Ovary (tissue), 10 donors: ENCODE results near the gene IQGAP1. TPM values are rescaled to one million over a fixed set of nuclear protein-coding genes. Genes with fewer than 3 reads are reported as not detected.

Experiments
- DNase-seq, 5 donors: peaks; one replicate each; pipeline ENCODE4 v3.0.0-alpha.2; 2019 to 2020
- H3K27ac ChIP-seq, 2 donors: fragments of 200-600 bp; one replicate each; pipeline versions ENCODE4 v1.5.1 to v1.8.0; 2019 to 2022
- H3K27me3 ChIP-seq: fragments of 200-600 bp; one replicate; pipeline ENCODE4 v1.8.0; 2022
- H3K36me3 ChIP-seq: fragments of 200-600 bp; sonication (generic); one replicate; pipeline ENCODE4 v1.5.1; 2019
- H3K4me1 ChIP-seq: one replicate; pipeline ENCODE4 v1.8.1; 2013; ENCODE audit warnings: mild to moderate bottlenecking, moderate library complexity; ENCODE audit not compliant: insufficient read depth
- H3K4me3 ChIP-seq: fragments of 200-600 bp; sonication (generic); one replicate; pipeline ENCODE4 v1.5.1; 2017
- H3K9me3 ChIP-seq, 2 donors: fragments of 200-600 bp in 1 of 2; sonication (generic) in 1 of 2; one replicate each; pipeline versions ENCODE4 v1.5.1 to v1.8.1; 2013 to 2019; ENCODE audit warnings: mild to moderate bottlenecking in 1 of 2, moderate library complexity in 1 of 2
- EP300 ChIP-seq: sonication (generic); formaldehyde crosslinking; IDR thresholded peaks from one replicate; pipeline ENCODE4 v1.6.1; 2017; ENCODE audit warnings: antibody characterized with exemption
- POLR2A ChIP-seq: fragments of 450-650 bp; IDR thresholded peaks from one replicate; pipeline ENCODE4 v1.6.1; 2017; ENCODE audit warnings: antibody characterized with exemption, mild to moderate bottlenecking, moderate library complexity
- WGBS, 3 donors: extraction: QIAGEN DNeasy Blood & Tissue Kit in 1 of 3; methylation state at CpG; one replicate each; pipeline versions ENCODE4 v1.1.5 to v1.1.7; 2013 to 2017; 5-methylcytosine and 5-hydroxymethylcytosine counted together
- intact Hi-C, 4 donors: fragments of 100-400 bp; cut with DNase I; formaldehyde crosslinking; loops; one replicate each; pipeline versions ENCODE4 v1.11.0 to v1.15.1; 2022 to 2023
- long read RNA-seq, 3 donors: library from polyadenylated mRNA in 2 of 3; unstranded in 2 of 3; transcript quantifications; one replicate each; pipeline ENCODE4 v2.0.0 and lab custom pipeline, GENCODE V29; 2021 to 2026
- polyA plus RNA-seq, 2 donors: library from polyadenylated mRNA; stranded (reverse); fragments of 200-250 nt in 1 of 2; fragments of 350-450 nt in 1 of 2; fragmentation: Illumina TruSeq in 1 of 2; extraction: RNeasy Lipid Tissue Mini Kit (QIAGEN cat#74804) in 1 of 2; gene quantifications; one replicate each; pipeline ENCODE4 v1.2.3, GENCODE V29; 2013 to 2014
- total RNA-seq, 7 donors: library from RNA; depleted of rRNA in 2 of 7; stranded (reverse); fragments of >200 nt in 2 of 7; fragmentation: NEBNext Ultra II Directional in 3 of 7; extraction: Animal tissue kit (Norgen Biotek cat#: 25700) in 3 of 7; gene quantifications; one replicate each; pipeline versions ENCODE4 v1.1.0 to v1.2.4, GENCODE V29; 2016 to 2023
- TF ChIP-seq, protein P1 (sequence below), 3 donors: fragments of 450-650 bp in 2 of 3; fragments of 200-600 bp in 1 of 3; IDR thresholded peaks; one replicate each; pipeline versions ENCODE4 v1.5.1 to v1.8.0; 2016 to 2022; ENCODE audit warnings: antibody characterized with exemption in 3 of 3, mild to moderate bottlenecking in 1 of 3
- donor health status: DM: no; HTN: no; CAD: no; lungs with moderate emphysema.
- donor health status: DM: no; HTN: no; CAD: no.
- donor health status: Bipolar disorder and iron deficiency.
- donor health status: DM: yes; HTN: yes; CAD: no.
- donor health status: DM: no; HTN: no; CAD: no.
- donor health status: DM: yes; HTN: yes; CAD: no.

The IQGAP1 gene, protein sequence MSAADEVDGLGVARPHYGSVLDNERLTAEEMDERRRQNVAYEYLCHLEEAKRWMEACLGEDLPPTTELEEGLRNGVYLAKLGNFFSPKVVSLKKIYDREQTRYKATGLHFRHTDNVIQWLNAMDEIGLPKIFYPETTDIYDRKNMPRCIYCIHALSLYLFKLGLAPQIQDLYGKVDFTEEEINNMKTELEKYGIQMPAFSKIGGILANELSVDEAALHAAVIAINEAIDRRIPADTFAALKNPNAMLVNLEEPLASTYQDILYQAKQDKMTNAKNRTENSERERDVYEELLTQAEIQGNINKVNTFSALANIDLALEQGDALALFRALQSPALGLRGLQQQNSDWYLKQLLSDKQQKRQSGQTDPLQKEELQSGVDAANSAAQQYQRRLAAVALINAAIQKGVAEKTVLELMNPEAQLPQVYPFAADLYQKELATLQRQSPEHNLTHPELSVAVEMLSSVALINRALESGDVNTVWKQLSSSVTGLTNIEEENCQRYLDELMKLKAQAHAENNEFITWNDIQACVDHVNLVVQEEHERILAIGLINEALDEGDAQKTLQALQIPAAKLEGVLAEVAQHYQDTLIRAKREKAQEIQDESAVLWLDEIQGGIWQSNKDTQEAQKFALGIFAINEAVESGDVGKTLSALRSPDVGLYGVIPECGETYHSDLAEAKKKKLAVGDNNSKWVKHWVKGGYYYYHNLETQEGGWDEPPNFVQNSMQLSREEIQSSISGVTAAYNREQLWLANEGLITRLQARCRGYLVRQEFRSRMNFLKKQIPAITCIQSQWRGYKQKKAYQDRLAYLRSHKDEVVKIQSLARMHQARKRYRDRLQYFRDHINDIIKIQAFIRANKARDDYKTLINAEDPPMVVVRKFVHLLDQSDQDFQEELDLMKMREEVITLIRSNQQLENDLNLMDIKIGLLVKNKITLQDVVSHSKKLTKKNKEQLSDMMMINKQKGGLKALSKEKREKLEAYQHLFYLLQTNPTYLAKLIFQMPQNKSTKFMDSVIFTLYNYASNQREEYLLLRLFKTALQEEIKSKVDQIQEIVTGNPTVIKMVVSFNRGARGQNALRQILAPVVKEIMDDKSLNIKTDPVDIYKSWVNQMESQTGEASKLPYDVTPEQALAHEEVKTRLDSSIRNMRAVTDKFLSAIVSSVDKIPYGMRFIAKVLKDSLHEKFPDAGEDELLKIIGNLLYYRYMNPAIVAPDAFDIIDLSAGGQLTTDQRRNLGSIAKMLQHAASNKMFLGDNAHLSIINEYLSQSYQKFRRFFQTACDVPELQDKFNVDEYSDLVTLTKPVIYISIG (N-terminal part only)
- 100 to 1,000 TPM in 4 of 7 donors, 10 to 100 TPM in 3; 96.7 to 172 (median 108) TPM for total RNA-seq
- polyA plus RNA-seq, result 100 to 1,000 TPM in 1 of 2 donors, 10 to 100 TPM in 1; 68.1 to 173 TPM
- long read RNA-seq, donor 1, partial matches to known transcripts, result 231 of 244 reads
- long read RNA-seq, donor 1, other reads (novel, unspliced or antisense), result 12 of 244 reads
- long read RNA-seq, donor 2, full-length matches to known transcripts, result 8 of 24 reads
- long read RNA-seq, donor 2, partial matches to known transcripts, result 16 of 24 reads
- long read RNA-seq, donor 2, other reads (novel, unspliced or antisense), result 0 of 24 reads
- long read RNA-seq, donor 3, full-length matches to known transcripts, result 99 of 137 reads
- long read RNA-seq, donor 3, partial matches to known transcripts, result 29 of 137 reads
- long read RNA-seq, donor 3, other reads (novel, unspliced or antisense), result 9 of 137 reads

DNA sequence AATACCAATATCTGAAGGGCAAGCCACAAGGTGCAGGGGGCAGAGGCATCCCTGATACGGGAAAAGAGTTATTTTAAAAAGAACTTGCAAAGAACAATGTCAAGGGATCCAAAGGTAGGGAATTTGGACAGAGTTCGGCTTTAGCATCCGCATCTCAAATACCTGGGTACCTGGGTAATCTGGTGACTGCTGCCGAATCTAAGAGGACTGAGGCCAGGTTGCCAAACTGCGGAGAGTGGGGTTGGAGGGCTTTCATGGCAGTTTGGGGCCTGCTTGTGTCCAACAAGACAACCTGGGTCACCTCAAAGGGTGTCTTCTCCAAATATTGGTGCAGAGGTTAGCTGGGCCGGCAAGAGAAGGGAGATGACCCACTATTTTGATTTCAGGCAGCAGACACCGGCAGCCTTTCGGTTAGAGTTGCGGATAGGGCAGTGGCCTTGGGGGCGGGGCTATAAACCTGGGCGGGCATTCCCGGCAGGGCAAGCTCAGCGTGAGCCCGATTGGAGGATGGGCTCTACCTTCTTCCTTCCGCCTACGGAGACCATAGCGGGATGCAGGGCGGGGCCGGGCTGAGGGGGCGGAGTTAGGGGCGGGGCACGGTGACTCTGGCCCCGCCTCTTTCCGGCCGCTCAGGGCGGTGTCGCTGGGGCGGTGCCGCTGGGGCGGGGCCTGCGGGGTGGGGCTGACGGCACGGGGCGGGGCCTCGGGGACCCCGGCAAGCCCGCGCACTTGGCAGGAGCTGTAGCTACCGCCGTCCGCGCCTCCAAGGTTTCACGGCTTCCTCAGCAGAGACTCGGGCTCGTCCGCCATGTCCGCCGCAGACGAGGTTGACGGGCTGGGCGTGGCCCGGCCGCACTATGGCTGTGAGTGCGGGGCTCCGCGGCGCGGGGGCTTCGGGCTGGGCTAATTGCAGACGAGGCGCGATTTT, at the start of gene IQGAP1:
Gene IQGAP1 (plus strand): TSS at position 709 of the 928 bp plus-strand sequence. CDS start 100 bp downstream, at position 809.
- Histone ChIP-seq H3K9me3 (no peaks in the 10 kb centered on the region), H3K27me3 (no peaks in the 10 kb centered on the region), H3K4me1 (peaks cover 7% of the 10 kb centered on the region), H3K27ac (peak within 1 kb of the TSS; percentile 82 to 90), H3K4me3 (peak within 1 kb of the TSS; percentile 81), H3K36me3 (no peaks in the 10 kb centered on the region)
- TF ChIP-seq POLR2A (peak; percentile 85), EP300 (no peak)
- TF ChIP-seq, protein P1, sequence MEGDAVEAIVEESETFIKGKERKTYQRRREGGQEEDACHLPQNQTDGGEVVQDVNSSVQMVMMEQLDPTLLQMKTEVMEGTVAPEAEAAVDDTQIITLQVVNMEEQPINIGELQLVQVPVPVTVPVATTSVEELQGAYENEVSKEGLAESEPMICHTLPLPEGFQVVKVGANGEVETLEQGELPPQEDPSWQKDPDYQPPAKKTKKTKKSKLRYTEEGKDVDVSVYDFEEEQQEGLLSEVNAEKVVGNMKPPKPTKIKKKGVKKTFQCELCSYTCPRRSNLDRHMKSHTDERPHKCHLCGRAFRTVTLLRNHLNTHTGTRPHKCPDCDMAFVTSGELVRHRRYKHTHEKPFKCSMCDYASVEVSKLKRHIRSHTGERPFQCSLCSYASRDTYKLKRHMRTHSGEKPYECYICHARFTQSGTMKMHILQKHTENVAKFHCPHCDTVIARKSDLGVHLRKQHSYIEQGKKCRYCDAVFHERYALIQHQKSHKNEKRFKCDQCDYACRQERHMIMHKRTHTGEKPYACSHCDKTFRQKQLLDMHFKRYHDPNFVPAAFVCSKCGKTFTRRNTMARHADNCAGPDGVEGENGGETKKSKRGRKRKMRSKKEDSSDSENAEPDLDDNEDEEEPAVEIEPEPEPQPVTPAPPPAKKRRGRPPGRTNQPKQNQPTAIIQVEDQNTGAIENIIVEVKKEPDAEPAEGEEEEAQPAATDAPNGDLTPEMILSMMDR (IDR thresholded peaks at IDR 0.05), result peak in 1 of 3 donors; percentile 12
- DNase-seq, result peak; percentile 98 to 99 (median 98)
- intact Hi-C loops, result no loop called here
- WGBS, 3 donors, result 5 to 14% (median 7%) methylated on average over 23 to 62 of the region's 62 CpGs

DNA sequence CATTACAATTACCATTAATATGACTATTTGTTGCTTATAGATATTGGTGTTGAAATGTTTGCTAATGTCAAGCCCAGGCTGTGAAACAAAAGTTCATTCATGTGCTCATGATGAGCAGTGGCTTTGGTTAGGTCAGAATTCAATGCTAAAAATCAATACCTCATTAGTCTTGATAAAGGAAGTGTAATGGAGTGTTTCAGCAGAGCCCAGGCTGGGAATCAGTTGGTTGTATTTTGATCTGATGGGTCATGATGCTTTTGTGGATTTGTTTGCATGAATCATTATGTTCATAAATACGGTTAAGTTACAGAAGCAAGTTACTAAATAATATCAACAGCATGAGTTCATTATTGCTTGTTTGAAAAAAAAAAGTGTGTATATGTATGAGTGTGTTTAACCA, 49.5 kb upstream of the IQGAP1 start:
- H3K27me3 ChIP-seq, result no peaks in the 10 kb centered on the region
- no peak overlapping the region for H3K4me3 ChIP-seq
- intact Hi-C loops, result no loop called here
- 90 to 96% (median 90%) methylated on average over 1 of the region's 1 CpG for WGBS, 3 donors
- no peaks in the 10 kb centered on the region for H3K36me3 ChIP-seq
- no peak for DNase-seq
- H3K4me1 ChIP-seq, result peaks cover 2% of the 10 kb centered on the region
- no peaks in the 10 kb centered on the region for H3K9me3 ChIP-seq
- TF ChIP-seq EP300, result no peak
- TF ChIP-seq POLR2A, result no peak
- TF ChIP-seq, protein P1 (IDR thresholded peaks at IDR 0.05), result no peak
- H3K27ac ChIP-seq, result no peak overlapping the region

DNA sequence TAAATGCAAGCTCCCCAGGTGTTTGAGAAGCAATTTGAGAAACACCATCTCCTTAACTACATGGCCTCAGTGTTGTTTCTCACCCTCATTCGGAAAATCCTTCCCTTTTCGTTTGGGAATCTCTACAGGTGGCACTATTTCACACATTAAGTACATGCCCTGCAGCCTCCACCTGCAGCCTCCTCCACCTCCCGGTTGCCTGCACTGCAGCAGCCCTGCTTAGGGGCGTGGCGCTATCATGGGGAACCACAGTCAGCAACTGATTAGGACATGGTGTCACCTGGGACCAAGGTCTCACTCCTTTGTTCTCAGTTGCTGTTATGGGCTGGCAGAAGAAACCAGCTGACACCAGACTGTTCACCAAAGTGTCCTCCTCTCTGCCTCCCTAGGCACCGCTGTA, 47.7 kb upstream of the IQGAP1 start:
- Histone ChIP-seq H3K4me3 (no peak overlapping the region), H3K4me1 (peaks cover 4% of the 10 kb centered on the region), H3K9me3 (no peaks in the 10 kb centered on the region), H3K36me3 (no peaks in the 10 kb centered on the region), H3K27ac (no peak overlapping the region), H3K27me3 (no peaks in the 10 kb centered on the region)
- no peak for DNase-seq
- WGBS, 3 donors, result 63 to 72% (median 65%) methylated on average over 6 of the region's 6 CpGs
- no peak for TF ChIP-seq EP300
- TF ChIP-seq, protein P1 (IDR thresholded peaks at IDR 0.05), result no peak
- no peak for TF ChIP-seq POLR2A
- intact Hi-C loops, result loop anchor here in 1 of 4 donors (1.0 kb wide), 1 partner anchor 8 kb away; no protein-coding TSS in a partner anchor
